CD4-positive, alpha-beta T cell (primary cell): Measurements from ENCODE around the gene CAVIN1. TPM values are rescaled to one million over a fixed set of nuclear protein-coding genes. Genes with fewer than 3 reads are reported as not detected.

Source experiments
- ATAC-seq: fragments of 200-7000 bp; cut with Tn5 transposase; one replicate; pipeline ENCODE4 v1.10.0; 2022; ENCODE audit warnings: mild to moderate bottlenecking; ENCODE audit not compliant: poor library complexity
- CTCF ChIA-PET: fragments of 350-600 bp; sonication (Branson Sonifier 250); formaldehyde crosslinking; loops from one replicate; lab custom pipeline; 2021; ENCODE audit warnings: antibody characterized with exemption, inconsistent platforms; lab: Charles Lee
- POLR2A ChIA-PET: fragments of 350-600 bp; sonication (Branson Sonifier 250); formaldehyde crosslinking; loops from one replicate; lab custom pipeline; 2021; ENCODE audit warnings: antibody characterized with exemption, inconsistent platforms; lab: Charles Lee
- DNase-seq, 14 experiments: peaks; one replicate each; pipeline ENCODE4 v3.0.0-alpha.2; 2013 to 2020; ENCODE audit warnings: mixed read lengths in 2 of 14
- H3K27ac ChIP-seq, 2 donors: one replicate each; pipeline versions ENCODE4 v1.5.1 to v1.7.0; 2013; ENCODE audit warnings: low read length in 2 of 2, low read depth in 1 of 2, mild to moderate bottlenecking in 1 of 2
- H3K27me3 ChIP-seq, 2 experiments: 1 replicate in 1 of 2; 2 replicates in 1 of 2; pipeline versions ENCODE4 v1.6.1 to v1.7.0; 2013; ENCODE audit warnings: low read length in 2 of 2, control low read depth in 1 of 2, mild to moderate bottlenecking in 1 of 2, moderate library complexity in 1 of 2; ENCODE audit not compliant: insufficient read depth in 2 of 2, control insufficient read depth in 1 of 2
- H3K36me3 ChIP-seq: one replicate; pipeline ENCODE4 v1.6.1; 2013; ENCODE audit warnings: low read length, control low read depth; ENCODE audit not compliant: insufficient read depth
- H3K4me1 ChIP-seq: one replicate; pipeline ENCODE4 v1.6.1; 2013; ENCODE audit warnings: low read length, control low read depth; ENCODE audit not compliant: insufficient read depth
- H3K4me3 ChIP-seq: one replicate; pipeline ENCODE4 v1.5.1; 2013; ENCODE audit warnings: mild to moderate bottlenecking, low read length, moderate library complexity
- H3K9me3 ChIP-seq, 2 experiments: 1 replicate in 1 of 2; 2 replicates in 1 of 2; pipeline versions ENCODE4 v1.6.1 to v1.7.0; 2013; ENCODE audit warnings: low read length in 2 of 2, mild to moderate bottlenecking in 2 of 2, control low read depth in 1 of 2, moderate library complexity in 1 of 2; ENCODE audit not compliant: control insufficient read depth in 1 of 2, insufficient read depth in 1 of 2
- H3K27ac Mint-ChIP-seq: one replicate; pipeline ENCODE4 v1.8.0; 2020; ENCODE audit warnings: mixed read lengths
- H3K27me3 Mint-ChIP-seq: one replicate; pipeline ENCODE4 v1.8.0; 2021; ENCODE audit warnings: mixed read lengths
- H3K36me3 Mint-ChIP-seq: one replicate; pipeline ENCODE4 v1.8.0; 2021; ENCODE audit warnings: low read depth, mixed read lengths
- H3K4me1 Mint-ChIP-seq: one replicate; pipeline ENCODE4 v1.8.0; 2021; ENCODE audit warnings: low read depth, mixed read lengths
- H3K4me3 Mint-ChIP-seq: one replicate; pipeline ENCODE4 v1.8.0; 2020; ENCODE audit warnings: mild to moderate bottlenecking, mixed read lengths
- H3K9me3 Mint-ChIP-seq: one replicate; pipeline ENCODE4 v1.8.0; 2020; ENCODE audit warnings: mixed read lengths
- CTCF ChIP-seq: fragments of 200-600 bp; IDR thresholded peaks from one replicate; pipeline ENCODE4 v1.8.0; 2022; ENCODE audit warnings: antibody characterized with exemption, mild to moderate bottlenecking
- intact Hi-C, 2 experiments: fragments of 100-400 bp; cut with DNase I in 1 of 2; cut with micrococcal nuclease in 1 of 2; formaldehyde crosslinking; loops; one replicate each; pipeline versions ENCODE4 v1.15.1 to v1.9.0; 2023 to 2025; cut with DNase I, micrococcal nuclease
- total RNA-seq, 174 experiments: library from RNA in 2 of 174; stranded (reverse) in 2 of 174; gene quantifications; one replicate each; pipeline ENCODE4 v1.2.3 and lab custom pipeline; 2021 to 2026

Gene CAVIN1
- total RNA-seq, 2 experiments from 2014 or later = 0.14 to 0.16 TPM

GRCh38 chr17:42405076-42405475 is 18.0 kb downstream of the CAVIN1 start:
- Histone ChIP-seq H3K4me3 (no peak overlapping the region), H3K36me3 (no peaks in the 10 kb centered on the region), H3K9me3 (no peaks in the 10 kb centered on the region), H3K27me3 (no peaks in the 10 kb centered on the region), H3K4me1 (peaks cover 18% of the 10 kb centered on the region), H3K27ac (no peak overlapping the region)
- Mint-ChIP-seq H3K27ac (no peak overlapping the region), H3K4me1 (peaks cover 17% of the 10 kb centered on the region), H3K4me3 (no peak overlapping the region), H3K27me3 (no peaks in the 10 kb centered on the region), H3K36me3 (no peaks in the 10 kb centered on the region), H3K9me3 (no peaks in the 10 kb centered on the region)
- no peak for ATAC-seq
- POLR2A ChIA-PET = interaction anchor here (3.0 to 3.8 kb wide), 3 partner anchors 16 to 91 kb away, joined by 18 to 44 read pairs (median 40); partner anchors contain the start of gene STAT3
- intact Hi-C loops = loop anchor here (5.0 kb wide), 2 partner anchors 68 to 112 kb away; no protein-coding TSS in a partner anchor
- CTCF ChIA-PET = interaction anchor here (1.0 to 6.8 kb wide), 4 partner anchors 29 to 183 kb away, joined by 4 to 187 read pairs (median 12); no protein-coding TSS in a partner anchor
- DNase-seq = no peak
- TF ChIP-seq CTCF = no peak

GRCh38 chr17:42404326-42405055 is 18.6 kb downstream of the CAVIN1 start:
- Mint-ChIP-seq H3K4me3 (no peak overlapping the region), H3K9me3 (no peaks in the 10 kb centered on the region), H3K27me3 (no peaks in the 10 kb centered on the region), H3K27ac (no peak overlapping the region), H3K36me3 (no peaks in the 10 kb centered on the region), H3K4me1 (peaks cover 21% of the 10 kb centered on the region)
- H3K36me3 ChIP-seq = no peaks in the 10 kb centered on the region
- no peaks in the 10 kb centered on the region for H3K9me3 ChIP-seq
- peaks cover 24% of the 10 kb centered on the region for H3K4me1 ChIP-seq
- DNase-seq (no peak), ATAC-seq (no peak)
- intact Hi-C loops = loop anchor here (5.0 kb wide), 2 partner anchors 67 to 113 kb away; no protein-coding TSS in a partner anchor
- H3K4me3 ChIP-seq = no peak overlapping the region
- TF ChIP-seq CTCF = no peak
- ChIA-PET POLR2A (interaction anchor here (3.0 kb wide), 1 partner anchor 16 kb away, joined by 18 read pairs; the partner anchor contains the start of gene STAT3), CTCF (interaction anchor here (3.2 to 6.8 kb wide), 2 partner anchors 86 to 182 kb away, joined by 16 to 187 read pairs; no protein-coding TSS in a partner anchor)
- no peak overlapping the region for H3K27ac ChIP-seq
- no peaks in the 10 kb centered on the region for H3K27me3 ChIP-seq

- Mint-ChIP-seq H3K36me3 (no peaks in the 10 kb centered on the region), H3K9me3 (no peaks in the 10 kb centered on the region), H3K4me3 (no peak overlapping the region), H3K27ac (no peak overlapping the region), H3K27me3 (no peaks in the 10 kb centered on the region), H3K4me1 (peaks cover 21% of the 10 kb centered on the region)
- ChIA-PET CTCF (interaction anchor here (1.0 to 6.8 kb wide), 3 partner anchors 14 to 181 kb away, joined by 9 to 187 read pairs (median 9); partner anchors contain the start of gene STAT3), POLR2A (interaction anchor here (0.7 to 3.0 kb wide), 4 partner anchors 14 to 665 kb away, joined by 3 to 18 read pairs (median 3); partner anchors contain the start of gene STAT3)
- intact Hi-C loops = no loop called here
- no peak overlapping the region for H3K27ac ChIP-seq
- no peaks in the 10 kb centered on the region for H3K36me3 ChIP-seq
- ATAC-seq = no peak
- H3K4me1 ChIP-seq = peaks cover 24% of the 10 kb centered on the region
- no peak overlapping the region for H3K4me3 ChIP-seq
- no peak for TF ChIP-seq CTCF
- no peaks in the 10 kb centered on the region for H3K27me3 ChIP-seq
- no peaks in the 10 kb centered on the region for H3K9me3 ChIP-seq
- peak in 11 of 14 experiments; percentile 27 to 56 (median 46) for DNase-seq
Observed at GRCh38 chr17:42403150-42403549, 19.9 kb downstream of the CAVIN1 start.
